ENCODE results near the gene RAB36.

RAB36 gene

GRCh38 chr22:23163665-23164064, 18.4 kb downstream of the RAB36 start:
- DNase-seq: no peak

DNA sequence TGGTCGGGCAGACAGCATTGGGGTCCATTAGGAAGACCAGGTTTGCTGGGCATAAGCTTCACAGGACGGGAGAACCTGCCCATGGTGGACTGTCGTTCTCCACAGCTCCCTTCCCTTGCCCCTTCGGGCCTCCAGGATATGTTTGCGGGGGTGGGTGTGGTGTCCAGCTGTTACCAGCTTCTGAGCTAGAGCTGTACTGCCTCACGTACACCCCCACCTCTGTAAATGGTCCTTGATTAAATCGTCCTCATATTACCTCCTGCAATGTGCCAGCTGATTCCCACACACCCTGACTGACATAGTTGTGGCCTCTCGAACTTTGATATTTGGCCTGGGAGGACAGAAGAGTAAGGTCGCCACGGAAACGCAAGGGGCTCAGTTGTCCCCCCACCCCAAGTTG, 18.8 kb downstream of the RAB36 start:
- no peak for DNase-seq

- no peak for DNase-seq
Observed at GRCh38 chr22:23166042-23166831, 21.0 kb downstream of the RAB36 start.

DNA sequence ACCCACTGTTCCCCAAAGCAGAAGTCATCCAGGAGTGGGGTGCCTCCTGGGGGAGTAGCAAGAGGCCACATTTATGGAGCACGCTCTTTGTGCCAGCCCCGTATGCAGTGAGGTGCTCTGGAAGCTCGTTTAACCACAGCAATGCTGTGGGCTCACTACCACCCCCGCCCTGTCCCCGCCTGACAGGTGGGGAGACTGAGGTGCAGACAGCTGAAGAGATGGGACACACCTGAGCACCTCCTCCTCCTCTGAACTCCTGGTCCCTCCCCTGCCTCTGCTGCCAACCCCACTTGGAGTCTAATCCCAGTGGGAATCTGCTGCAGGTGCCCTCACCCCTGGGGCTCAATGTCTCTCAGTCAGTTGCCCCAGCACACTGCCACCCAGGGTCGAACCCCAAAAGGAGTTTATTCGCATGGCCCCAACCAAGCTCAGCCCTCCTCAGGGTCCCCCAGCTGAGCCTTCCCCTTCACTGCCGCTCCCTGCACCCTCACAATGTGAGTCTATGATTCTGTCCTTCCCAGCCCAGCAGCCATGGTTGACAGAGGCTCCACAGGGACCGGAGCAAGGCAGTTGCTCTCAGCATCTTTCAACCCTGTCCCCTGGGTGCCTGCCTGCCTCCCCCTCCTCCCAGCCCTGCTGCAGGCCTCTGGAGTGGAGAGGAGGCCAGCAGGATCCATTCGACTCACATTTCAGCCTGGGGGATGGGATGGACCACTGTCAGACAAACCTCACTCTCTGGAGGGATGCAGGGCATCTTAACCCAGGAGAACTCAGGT, 21.8 kb downstream of the RAB36 start:
- no peak for DNase-seq

- no peak for DNase-seq
Observed at GRCh38 chr22:23168391-23169042, 23.2 kb downstream of the RAB36 start.

DNA sequence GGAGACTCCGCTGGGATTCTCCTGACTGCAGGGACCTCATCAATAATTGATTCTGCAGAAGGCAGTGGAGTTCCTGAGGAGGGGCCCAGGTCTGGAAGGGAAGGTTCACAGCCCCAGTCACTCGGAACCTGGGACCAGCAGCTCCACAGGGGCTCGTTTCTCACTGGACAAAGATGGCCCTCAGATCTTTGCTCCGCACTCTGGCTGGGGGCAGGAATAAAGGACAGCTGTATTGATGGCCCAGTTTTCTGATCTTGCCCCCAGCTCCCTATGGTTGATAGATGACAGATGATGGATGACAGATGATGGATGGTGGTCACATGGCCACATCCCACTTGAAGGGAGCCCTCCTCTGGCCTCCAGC, 23.7 kb downstream of the RAB36 start:
- no peak for DNase-seq

GRCh38 chr22:23175817-23176644, 30.8 kb downstream of the RAB36 start:
- DNase-seq: no peak

- DNase-seq: no peak
Observed at GRCh38 chr22:23176645-23177027, 31.4 kb downstream of the RAB36 start.

- no peak for DNase-seq
Observed at GRCh38 chr22:23177197-23177596, 31.9 kb downstream of the RAB36 start.

DNA sequence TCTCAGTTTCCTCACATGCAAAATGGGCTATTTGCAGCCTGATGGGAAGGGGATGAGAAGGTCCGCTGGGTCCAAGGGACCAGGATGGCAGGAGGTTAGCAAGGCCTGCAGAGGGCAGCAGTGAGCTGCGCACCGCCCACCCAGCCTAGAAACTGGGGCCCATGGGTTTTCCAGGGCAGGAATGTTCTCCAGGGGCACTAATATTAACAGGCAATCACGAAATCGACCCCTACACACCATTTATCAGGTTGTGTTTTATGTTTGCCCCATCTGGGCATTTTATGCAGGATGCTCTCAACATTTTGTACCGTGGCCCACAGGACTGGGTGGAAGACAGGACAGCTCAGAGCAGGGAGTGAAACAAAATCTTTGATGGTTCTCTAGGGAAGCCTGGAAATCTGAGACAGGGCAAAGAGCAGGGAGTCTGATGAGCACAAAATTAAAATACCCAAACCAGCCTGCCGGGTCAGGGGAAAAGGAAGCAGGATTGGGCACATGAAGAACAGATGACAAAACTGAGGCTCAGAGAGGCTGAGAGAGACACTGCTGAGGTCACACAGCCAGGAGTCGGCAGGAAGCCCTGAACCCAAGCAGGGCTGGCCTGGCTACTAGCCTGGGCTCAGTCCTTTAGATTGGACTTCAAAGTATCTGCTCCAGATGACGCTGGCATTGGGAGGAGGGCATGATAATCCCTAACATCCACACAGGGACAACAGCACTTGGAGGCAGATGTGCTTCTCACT, 33.4 kb downstream of the RAB36 start:
- DNase-seq: peak in 3 of 4 experiments; percentile 38 to 59 (median 47)

GRCh38 chr22:23179381-23180299, 34.4 kb downstream of the RAB36 start:
- no peak for DNase-seq

DNA sequence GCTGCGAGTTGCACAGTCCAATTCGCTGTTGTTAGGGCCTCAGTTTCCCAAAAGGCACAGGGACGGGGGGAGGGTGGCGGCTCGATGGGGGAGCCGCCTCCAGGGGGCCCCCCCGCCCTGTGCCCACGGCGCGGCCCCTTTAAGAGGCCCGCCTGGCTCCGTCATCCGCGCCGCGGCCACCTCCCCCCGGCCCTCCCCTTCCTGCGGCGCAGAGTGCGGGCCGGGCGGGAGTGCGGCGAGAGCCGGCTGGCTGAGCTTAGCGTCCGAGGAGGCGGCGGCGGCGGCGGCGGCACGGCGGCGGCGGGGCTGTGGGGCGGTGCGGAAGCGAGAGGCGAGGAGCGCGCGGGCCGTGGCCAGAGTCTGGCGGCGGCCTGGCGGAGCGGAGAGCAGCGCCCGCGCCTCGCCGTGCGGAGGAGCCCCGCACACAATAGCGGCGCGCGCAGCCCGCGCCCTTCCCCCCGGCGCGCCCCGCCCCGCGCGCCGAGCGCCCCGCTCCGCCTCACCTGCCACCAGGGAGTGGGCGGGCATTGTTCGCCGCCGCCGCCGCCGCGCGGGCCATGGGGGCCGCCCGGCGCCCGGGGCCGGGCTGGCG, 35.1 kb downstream of the RAB36 start, which contains the start of gene BCR:
Gene BCR, plus strand, starts transcription at position 209 of the 592 bp plus-strand sequence. CDS start 452 bp downstream, outside the sequence.
- peak in 2 of 4 experiments; percentile 30 to 56 for DNase-seq

GRCh38 chr22:23180893-23181720, 35.8 kb downstream of the RAB36 start:
- peak in 1 of 4 experiments; percentile 33 for DNase-seq

- DNase-seq: no peak
Observed at GRCh38 chr22:23181721-23182308, 36.5 kb downstream of the RAB36 start.

- DNase-seq: peak in 1 of 4 experiments; percentile 18
Observed at GRCh38 chr22:23182309-23183060, 37.2 kb downstream of the RAB36 start.

- DNase-seq: no peak
Observed at GRCh38 chr22:23183061-23183698, 37.9 kb downstream of the RAB36 start.

DNA sequence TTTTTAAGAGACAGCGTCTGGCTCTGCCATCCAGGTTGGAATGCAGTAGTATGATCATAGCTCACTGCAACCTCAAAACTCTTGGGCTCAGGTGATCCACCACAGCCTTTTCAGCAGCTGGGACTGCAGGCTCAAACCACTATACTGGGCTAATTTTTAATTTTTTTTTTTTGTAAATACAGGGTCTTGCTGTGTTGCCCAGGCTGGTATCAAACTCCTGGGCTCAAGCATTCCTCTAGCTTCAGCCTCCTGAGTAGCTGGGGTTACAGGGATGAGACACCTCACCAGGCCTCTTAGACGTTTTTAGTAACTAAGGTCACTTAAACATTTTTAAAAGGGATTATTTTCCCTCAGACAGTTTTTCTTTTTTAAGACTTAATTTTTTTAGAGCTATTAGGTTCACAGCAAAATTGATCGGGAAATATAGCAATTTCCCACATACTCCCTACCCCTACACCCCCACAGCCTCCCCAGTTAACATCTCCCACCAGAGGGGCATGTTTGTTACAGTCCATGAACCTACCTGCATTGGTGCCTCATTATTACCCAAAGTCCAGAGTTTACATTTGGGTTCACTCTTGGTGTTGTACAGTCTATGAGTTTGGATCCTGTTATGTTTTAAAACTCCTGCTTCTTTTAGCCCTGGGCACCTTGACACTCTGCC, 39.0 kb downstream of the RAB36 start:
- no peak for DNase-seq
